ENCODE results near the gene HVCN1. TPM values are rescaled to one million over a fixed set of nuclear protein-coding genes. Genes with fewer than 3 reads are reported as not detected.
"Not testable (repeated sequence)": the region's sequence is repeated elsewhere in the genome, so short reads cannot be mapped to it uniquely, and the experiment has no call there.

Gene HVCN1
- total and polyA plus RNA-seq, 2 donors (not counting 1 experiment from before 2014, with no cell fraction given), result 216 to 422 TPM

DNA sequence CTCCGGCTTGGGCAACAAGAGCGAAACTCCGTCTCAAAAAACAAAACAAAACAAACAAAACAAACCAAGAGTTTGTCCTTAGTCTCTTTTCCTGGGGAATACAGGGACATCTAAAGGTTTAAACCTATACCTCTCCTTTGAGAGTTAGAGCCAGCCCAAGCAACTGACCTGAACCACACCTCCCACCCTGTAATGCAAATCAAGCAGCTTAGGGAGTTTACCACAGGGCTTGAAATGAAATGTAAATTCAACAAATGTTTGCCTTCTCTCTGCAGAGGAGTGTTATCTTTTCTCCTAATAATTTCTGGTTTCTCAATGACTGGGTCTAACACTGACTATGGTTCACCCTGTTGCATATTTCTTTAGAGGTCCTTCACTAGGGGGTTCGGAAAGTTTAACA is 37.1 kb upstream of the HVCN1 start:
- peak overlapping the region; percentile 67 for H3K4me3 Mint-ChIP-seq
- H3K36me3 ChIP-seq (replicated peaks in 1 of 2; ENCODE audit: control extremely low read depth in 1 of 2, control insufficient read depth in 1 of 2, extremely low read depth in 1 of 2, insufficient read depth in 2 of 2, low read length in 1 of 2), result peaks cover 25 to 94% of the 10 kb centered on the region in 2 experiments
- H3K4me2 ChIP-seq (replicated peaks; ENCODE audit: low read depth, low read length, poor library complexity, severe bottlenecking), result peak overlapping the region; percentile 31

DNA sequence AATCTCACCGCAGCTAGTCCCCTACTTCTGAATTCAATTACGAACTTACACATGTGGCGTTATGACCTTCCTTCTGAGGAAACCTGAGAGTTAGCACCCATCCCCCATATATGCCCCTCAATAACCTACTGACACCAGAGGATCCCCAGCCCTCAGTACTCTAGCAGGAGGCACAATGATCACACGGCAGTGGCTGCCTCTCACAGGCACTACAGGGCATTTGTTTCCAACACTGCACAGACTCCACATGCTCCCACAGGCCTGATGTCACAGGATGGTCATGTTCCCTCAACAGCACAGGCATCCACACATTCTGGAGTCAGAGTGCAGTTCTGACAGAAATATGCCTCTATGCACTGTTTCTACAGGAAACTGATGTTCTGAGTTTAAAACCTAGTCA is 36.4 kb upstream of the HVCN1 start:
- 100% methylated on average over 4 of the region's 4 CpGs for WGBS (ENCODE audit: insufficient coverage)
- Histone ChIP-seq H3K36me3 (replicated peaks in 1 of 2; ENCODE audit: control extremely low read depth in 1 of 2, control insufficient read depth in 1 of 2, extremely low read depth in 1 of 2, insufficient read depth in 2 of 2, low read length in 1 of 2) (peaks cover 28 to 94% of the 10 kb centered on the region in 2 experiments), H3K4me2 (replicated peaks; ENCODE audit: low read depth, low read length, poor library complexity, severe bottlenecking) (no peak overlapping the region), H3K4me1 (ENCODE audit: control insufficient read depth in 2 of 2, insufficient read depth in 2 of 2, low read length in 2 of 2) (peaks cover 16 to 34% of the 10 kb centered on the region in 2 donors), H4K20me1 (ENCODE audit: control insufficient read depth, insufficient read depth, low read length, poor library complexity, severe bottlenecking) (peaks cover 50% of the 10 kb centered on the region), H3K27ac (ENCODE audit: low read length in 2 of 2) (peak overlapping the region in 1 of 2 donors; percentile 16), H3K4me3 (ENCODE audit: control extremely low read depth in 1 of 5, extremely low read depth in 1 of 5, insufficient read depth in 1 of 5, low read depth in 2 of 5, low read length in 4 of 5) (no peak overlapping the region), H3K9me3 (ENCODE audit: control extremely low read depth in 1 of 3, control insufficient read depth in 2 of 3, insufficient read depth in 1 of 3, low read length in 2 of 3) (no peaks in the 10 kb centered on the region), H2AFZ (ENCODE audit: insufficient read depth, low read depth, low read length, poor library complexity, severe bottlenecking) (no peak overlapping the region), H3K79me2 (ENCODE audit: control insufficient read depth, insufficient read depth, low read length) (peaks cover 61% of the 10 kb centered on the region), H3K9ac (ENCODE audit: low read length) (no peak overlapping the region), H3K27me3 (replicated peaks in 1 of 4; ENCODE audit: control extremely low read depth in 1 of 4, control insufficient read depth in 3 of 4, insufficient read depth in 4 of 4, low read length in 3 of 4) (no peaks in the 10 kb centered on the region)
- DNase-seq (no peak), ATAC-seq (ENCODE audit: low read depth) (no peak)
- ChIA-PET POLR2A (no interaction called here), CTCF (no interaction called here)
- peaks cover 33% of the 10 kb centered on the region for H3K4me1 Mint-ChIP-seq
- no peak overlapping the region for H3K4me3 Mint-ChIP-seq
- H3K27me3 Mint-ChIP-seq, result no peaks in the 10 kb centered on the region
- TF ChIP-seq, protein P1, sequence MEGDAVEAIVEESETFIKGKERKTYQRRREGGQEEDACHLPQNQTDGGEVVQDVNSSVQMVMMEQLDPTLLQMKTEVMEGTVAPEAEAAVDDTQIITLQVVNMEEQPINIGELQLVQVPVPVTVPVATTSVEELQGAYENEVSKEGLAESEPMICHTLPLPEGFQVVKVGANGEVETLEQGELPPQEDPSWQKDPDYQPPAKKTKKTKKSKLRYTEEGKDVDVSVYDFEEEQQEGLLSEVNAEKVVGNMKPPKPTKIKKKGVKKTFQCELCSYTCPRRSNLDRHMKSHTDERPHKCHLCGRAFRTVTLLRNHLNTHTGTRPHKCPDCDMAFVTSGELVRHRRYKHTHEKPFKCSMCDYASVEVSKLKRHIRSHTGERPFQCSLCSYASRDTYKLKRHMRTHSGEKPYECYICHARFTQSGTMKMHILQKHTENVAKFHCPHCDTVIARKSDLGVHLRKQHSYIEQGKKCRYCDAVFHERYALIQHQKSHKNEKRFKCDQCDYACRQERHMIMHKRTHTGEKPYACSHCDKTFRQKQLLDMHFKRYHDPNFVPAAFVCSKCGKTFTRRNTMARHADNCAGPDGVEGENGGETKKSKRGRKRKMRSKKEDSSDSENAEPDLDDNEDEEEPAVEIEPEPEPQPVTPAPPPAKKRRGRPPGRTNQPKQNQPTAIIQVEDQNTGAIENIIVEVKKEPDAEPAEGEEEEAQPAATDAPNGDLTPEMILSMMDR (IDR thresholded peaks at IDR 0.05), result no peak
- TF ChIP-seq EZH2 (IDR thresholded peaks at IDR 0.05; ENCODE audit: borderline replicate concordance, insufficient read depth, low read depth, low read length, poor library complexity, severe bottlenecking), result no peak
- peak overlapping the region; percentile 16 for H3K27ac Mint-ChIP-seq
- H3K9me3 Mint-ChIP-seq (ENCODE audit: insufficient read depth), result no peaks in the 10 kb centered on the region
- intact Hi-C loops (cut with micrococcal nuclease), result no loop called here

More for the DNA sequence above, 37.1 kb upstream of the HVCN1 start:
- 100% methylated on average over 3 of the region's 4 CpGs for WGBS (ENCODE audit: insufficient coverage)
- Mint-ChIP-seq H3K9me3 (ENCODE audit: insufficient read depth) (no peaks in the 10 kb centered on the region), H3K27me3 (no peaks in the 10 kb centered on the region), H3K27ac (peak overlapping the region; percentile 57), H3K4me1 (peaks cover 34% of the 10 kb centered on the region)
- POLR2A ChIA-PET, result no interaction called here
- peaks cover 16 to 34% of the 10 kb centered on the region in 2 donors for H3K4me1 ChIP-seq (ENCODE audit: control insufficient read depth in 2 of 2, insufficient read depth in 2 of 2, low read length in 2 of 2)
- H3K27me3 ChIP-seq (replicated peaks in 1 of 4; ENCODE audit: control extremely low read depth in 1 of 4, control insufficient read depth in 3 of 4, insufficient read depth in 4 of 4, low read length in 3 of 4), result no peaks in the 10 kb centered on the region
- H3K79me2 ChIP-seq (ENCODE audit: control insufficient read depth, insufficient read depth, low read length), result peaks cover 68% of the 10 kb centered on the region
- peak overlapping the region in 1 of 2 donors; percentile 79 for H3K27ac ChIP-seq (ENCODE audit: low read length in 2 of 2)
- CTCF ChIA-PET, result interaction anchor here (1.0 kb wide), 1 partner anchor 295 kb away, joined by 3 read pairs; no protein-coding TSS in a partner anchor
- intact Hi-C loops (cut with micrococcal nuclease), result no loop called here
- DNase-seq (no peak), ATAC-seq (ENCODE audit: low read depth) (no peak)
- no peaks in the 10 kb centered on the region for H3K9me3 ChIP-seq (ENCODE audit: control extremely low read depth in 1 of 3, control insufficient read depth in 2 of 3, insufficient read depth in 1 of 3, low read length in 2 of 3)
- no peak overlapping the region for H2AFZ ChIP-seq (ENCODE audit: insufficient read depth, low read depth, low read length, poor library complexity, severe bottlenecking)
- H3K4me3 ChIP-seq (ENCODE audit: control extremely low read depth in 1 of 5, extremely low read depth in 1 of 5, insufficient read depth in 1 of 5, low read depth in 2 of 5, low read length in 4 of 5), result no peak overlapping the region
- H3K9ac ChIP-seq (ENCODE audit: low read length), result no peak overlapping the region
- TF ChIP-seq, protein P1 (IDR thresholded peaks at IDR 0.05), result no peak
- no peak for TF ChIP-seq EZH2 (IDR thresholded peaks at IDR 0.05; ENCODE audit: borderline replicate concordance, insufficient read depth, low read depth, low read length, poor library complexity, severe bottlenecking)
- H4K20me1 ChIP-seq (ENCODE audit: control insufficient read depth, insufficient read depth, low read length, poor library complexity, severe bottlenecking), result peaks cover 50% of the 10 kb centered on the region

DNA sequence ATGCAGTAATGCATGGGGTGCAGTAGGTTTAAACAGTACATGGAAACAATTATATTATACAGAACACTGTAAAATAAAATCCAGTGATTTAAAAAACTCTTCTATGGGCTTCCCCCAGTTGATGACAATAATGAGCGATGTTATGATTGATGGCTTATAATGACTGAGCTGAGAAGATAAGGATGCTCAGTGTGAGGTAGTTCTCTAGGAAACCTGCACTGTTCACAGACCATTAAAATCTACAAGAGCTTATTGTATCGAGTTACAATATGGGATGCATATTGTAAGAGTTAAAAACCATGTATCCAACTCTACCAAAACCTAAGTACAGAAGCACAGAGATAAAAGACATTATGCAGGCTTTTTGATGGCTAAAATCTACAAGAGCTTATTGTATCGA is 34.0 kb upstream of the HVCN1 start:
- POLR2A ChIA-PET; H2AFZ ChIP-seq (ENCODE audit: insufficient read depth, low read depth, low read length, poor library complexity, severe bottlenecking); H3K4me3 ChIP-seq (ENCODE audit: control extremely low read depth in 1 of 5, extremely low read depth in 1 of 5, insufficient read depth in 1 of 5, low read depth in 2 of 5, low read length in 4 of 5); ATAC-seq (ENCODE audit: low read depth); H3K27me3 ChIP-seq (replicated peaks in 1 of 4; ENCODE audit: control extremely low read depth in 1 of 4, control insufficient read depth in 3 of 4, insufficient read depth in 4 of 4, low read length in 3 of 4); H3K4me2 ChIP-seq (replicated peaks; ENCODE audit: low read depth, low read length, poor library complexity, severe bottlenecking); H3K9ac ChIP-seq (ENCODE audit: low read length); H3K9me3 Mint-ChIP-seq (ENCODE audit: insufficient read depth); H3K27me3 Mint-ChIP-seq; DNase-seq; H3K27ac Mint-ChIP-seq; H3K27ac ChIP-seq (ENCODE audit: low read length in 2 of 2); H3K4me3 Mint-ChIP-seq; H3K9me3 ChIP-seq (ENCODE audit: control extremely low read depth in 1 of 3, control insufficient read depth in 2 of 3, insufficient read depth in 1 of 3, low read length in 2 of 3); intact Hi-C loops (cut with micrococcal nuclease): not testable (repeated sequence)
- Histone ChIP-seq H3K79me2 (ENCODE audit: control insufficient read depth, insufficient read depth, low read length) (peaks cover 39% of the 10 kb centered on the region), H3K4me1 (ENCODE audit: control insufficient read depth in 2 of 2, insufficient read depth in 2 of 2, low read length in 2 of 2) (peaks cover 28 to 38% of the 10 kb centered on the region in 2 donors), H3K36me3 (replicated peaks in 1 of 2; ENCODE audit: control extremely low read depth in 1 of 2, control insufficient read depth in 1 of 2, extremely low read depth in 1 of 2, insufficient read depth in 2 of 2, low read length in 1 of 2) (peaks cover 27 to 93% of the 10 kb centered on the region in 2 experiments), H4K20me1 (ENCODE audit: control insufficient read depth, insufficient read depth, low read length, poor library complexity, severe bottlenecking) (peaks cover 44% of the 10 kb centered on the region)
- no CpG with 5 or more reads among the region's 3 CpGs for WGBS (ENCODE audit: insufficient coverage)
- H3K4me1 Mint-ChIP-seq, result peaks cover 40% of the 10 kb centered on the region
- CTCF ChIA-PET, result interaction anchor here (1.1 kb wide), 1 partner anchor 122 kb away, joined by 3 read pairs; no protein-coding TSS in a partner anchor
